Measurements from ENCODE around the gene FBXW11. TPM values are rescaled to one million over a fixed set of nuclear protein-coding genes. Genes with fewer than 3 reads are reported as not detected.

The FBXW11 gene
- total RNA-seq, 1 experiment from 2014 or later, result 46.3 TPM

DNA sequence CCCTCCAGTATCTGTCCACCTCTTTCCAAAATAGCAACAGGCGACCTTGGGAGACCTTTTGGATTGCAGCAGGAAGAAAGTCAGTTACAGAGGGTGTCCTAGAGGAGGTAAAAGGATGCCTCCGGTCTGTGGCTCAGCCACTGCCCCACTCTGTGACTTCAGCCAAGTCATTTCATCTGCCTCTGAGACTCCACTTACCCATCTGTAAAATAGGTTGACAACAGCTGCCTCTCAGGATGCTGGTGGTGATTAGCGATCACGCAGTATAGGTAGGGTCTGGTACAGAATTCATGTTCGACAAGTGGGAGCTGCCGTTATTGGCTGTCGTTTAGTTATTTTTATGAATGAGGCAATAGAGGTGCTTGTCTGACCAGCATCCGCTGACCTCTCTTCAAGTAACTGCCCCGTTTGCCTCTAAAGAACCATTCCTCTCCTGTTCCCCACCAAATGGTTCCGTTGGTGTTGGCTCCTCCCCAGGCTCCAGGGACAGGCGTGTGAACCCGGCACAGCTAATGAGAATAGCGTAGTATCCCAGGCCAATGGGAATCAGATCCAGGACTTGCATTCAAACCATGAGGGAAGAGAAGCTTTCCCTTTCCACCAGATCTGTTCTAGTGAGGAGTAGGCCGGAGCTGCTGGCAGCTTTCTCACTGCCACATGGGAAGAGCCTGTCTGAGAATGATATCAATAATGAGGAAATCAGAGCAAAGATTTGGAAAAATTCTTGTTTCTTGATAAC is 156.7 kb downstream of the FBXW11 start:
- Histone ChIP-seq H3K36me3 (ENCODE audit: control insufficient read depth, insufficient read depth, low read length) (no peaks in the 10 kb centered on the region), H3K4me1 (no peaks in the 10 kb centered on the region), H3K27me3 (replicated peaks; ENCODE audit: control insufficient read depth, insufficient read depth, low read length) (no peaks in the 10 kb centered on the region), H3K4me3 (ENCODE audit: low read depth, low read length) (no peak overlapping the region), H3K9me3 (no peaks in the 10 kb centered on the region)
- no peaks in the 10 kb centered on the region for H3K27me3 Mint-ChIP-seq (ENCODE audit: insufficient read depth, unreplicated experiment)
- BruUV-seq (replicated peaks), result no TSS peak
- H3K9me3 Mint-ChIP-seq (ENCODE audit: unreplicated experiment), result no peaks in the 10 kb centered on the region
- intact Hi-C loops (cut with micrococcal nuclease; ENCODE audit: unreplicated experiment), result loop anchor here (1.0 kb wide), 2 partner anchors 219 to 431 kb away; no protein-coding TSS in a partner anchor
- TF ChIP-seq, protein P1, sequence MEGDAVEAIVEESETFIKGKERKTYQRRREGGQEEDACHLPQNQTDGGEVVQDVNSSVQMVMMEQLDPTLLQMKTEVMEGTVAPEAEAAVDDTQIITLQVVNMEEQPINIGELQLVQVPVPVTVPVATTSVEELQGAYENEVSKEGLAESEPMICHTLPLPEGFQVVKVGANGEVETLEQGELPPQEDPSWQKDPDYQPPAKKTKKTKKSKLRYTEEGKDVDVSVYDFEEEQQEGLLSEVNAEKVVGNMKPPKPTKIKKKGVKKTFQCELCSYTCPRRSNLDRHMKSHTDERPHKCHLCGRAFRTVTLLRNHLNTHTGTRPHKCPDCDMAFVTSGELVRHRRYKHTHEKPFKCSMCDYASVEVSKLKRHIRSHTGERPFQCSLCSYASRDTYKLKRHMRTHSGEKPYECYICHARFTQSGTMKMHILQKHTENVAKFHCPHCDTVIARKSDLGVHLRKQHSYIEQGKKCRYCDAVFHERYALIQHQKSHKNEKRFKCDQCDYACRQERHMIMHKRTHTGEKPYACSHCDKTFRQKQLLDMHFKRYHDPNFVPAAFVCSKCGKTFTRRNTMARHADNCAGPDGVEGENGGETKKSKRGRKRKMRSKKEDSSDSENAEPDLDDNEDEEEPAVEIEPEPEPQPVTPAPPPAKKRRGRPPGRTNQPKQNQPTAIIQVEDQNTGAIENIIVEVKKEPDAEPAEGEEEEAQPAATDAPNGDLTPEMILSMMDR (IDR thresholded peaks at IDR 0.05; ENCODE audit: insufficient read depth in 1 of 2, low read depth in 1 of 2, low read length in 1 of 2, severe bottlenecking in 1 of 2, unreplicated experiment in 1 of 2), result no peak
- no peak for DNase-seq
- H3K27ac Mint-ChIP-seq (ENCODE audit: unreplicated experiment), result no peak overlapping the region
- H3K36me3 Mint-ChIP-seq (ENCODE audit: insufficient read depth, unreplicated experiment), result peaks cover 10% of the 10 kb centered on the region
- H3K4me1 Mint-ChIP-seq (ENCODE audit: low read depth, unreplicated experiment), result peaks cover 10% of the 10 kb centered on the region
- CTCF ChIA-PET, result interaction anchor here (1.5 kb wide), 1 partner anchor 431 kb away, joined by 4 read pairs; no protein-coding TSS in a partner anchor
- POLR2A ChIA-PET, result no interaction called here
- H3K4me3 Mint-ChIP-seq (ENCODE audit: unreplicated experiment), result no peak overlapping the region

DNA sequence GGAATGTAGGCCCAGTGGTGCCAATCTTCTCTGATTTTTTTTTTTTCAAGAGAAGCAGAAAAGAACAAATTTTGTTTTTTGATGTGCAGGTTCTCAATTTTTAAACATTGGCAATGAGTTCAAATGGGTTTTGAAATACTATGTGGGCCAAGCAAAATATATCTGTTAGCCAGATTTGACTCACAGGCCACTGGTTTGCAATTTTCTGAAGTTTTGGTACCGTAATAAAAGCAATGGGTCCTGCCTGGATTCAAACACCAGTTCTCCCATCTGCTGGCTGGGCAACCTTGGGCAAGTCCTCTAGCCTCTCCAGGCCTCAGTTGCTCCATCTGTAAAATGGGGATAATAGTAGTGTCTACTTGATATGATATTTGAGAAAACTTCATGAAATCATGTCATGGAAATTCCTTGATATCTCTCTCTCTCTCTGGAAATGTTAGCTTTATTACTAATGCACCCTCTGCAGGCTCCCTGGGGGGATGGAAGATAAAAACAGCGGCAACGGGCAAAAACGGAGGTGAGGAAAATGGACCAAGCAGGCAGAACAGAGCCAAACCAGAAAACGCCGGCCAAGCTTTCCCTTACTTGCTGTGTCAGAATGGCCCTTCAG is 157.4 kb downstream of the FBXW11 start:
- Mint-ChIP-seq H3K9me3 (ENCODE audit: unreplicated experiment) (no peaks in the 10 kb centered on the region), H3K4me3 (ENCODE audit: unreplicated experiment) (no peak overlapping the region), H3K27me3 (ENCODE audit: insufficient read depth, unreplicated experiment) (no peaks in the 10 kb centered on the region), H3K4me1 (ENCODE audit: low read depth, unreplicated experiment) (peaks cover 10% of the 10 kb centered on the region), H3K27ac (ENCODE audit: unreplicated experiment) (no peak overlapping the region), H3K36me3 (ENCODE audit: insufficient read depth, unreplicated experiment) (peaks cover 10% of the 10 kb centered on the region)
- Histone ChIP-seq H3K4me3 (ENCODE audit: low read depth, low read length) (no peak overlapping the region), H3K27me3 (replicated peaks; ENCODE audit: control insufficient read depth, insufficient read depth, low read length) (no peaks in the 10 kb centered on the region), H3K9me3 (no peaks in the 10 kb centered on the region), H3K4me1 (no peaks in the 10 kb centered on the region), H3K36me3 (ENCODE audit: control insufficient read depth, insufficient read depth, low read length) (no peaks in the 10 kb centered on the region)
- CTCF ChIA-PET, result interaction anchor here (1.5 kb wide), 1 partner anchor 430 kb away, joined by 4 read pairs; no protein-coding TSS in a partner anchor
- POLR2A ChIA-PET, result no interaction called here
- no TSS peak for BruUV-seq (replicated peaks)
- DNase-seq, result no peak
- TF ChIP-seq, protein P1 (IDR thresholded peaks at IDR 0.05; ENCODE audit: insufficient read depth in 1 of 2, low read depth in 1 of 2, low read length in 1 of 2, severe bottlenecking in 1 of 2, unreplicated experiment in 1 of 2), result no peak
- intact Hi-C loops (cut with micrococcal nuclease; ENCODE audit: unreplicated experiment), result no loop called here

DNA sequence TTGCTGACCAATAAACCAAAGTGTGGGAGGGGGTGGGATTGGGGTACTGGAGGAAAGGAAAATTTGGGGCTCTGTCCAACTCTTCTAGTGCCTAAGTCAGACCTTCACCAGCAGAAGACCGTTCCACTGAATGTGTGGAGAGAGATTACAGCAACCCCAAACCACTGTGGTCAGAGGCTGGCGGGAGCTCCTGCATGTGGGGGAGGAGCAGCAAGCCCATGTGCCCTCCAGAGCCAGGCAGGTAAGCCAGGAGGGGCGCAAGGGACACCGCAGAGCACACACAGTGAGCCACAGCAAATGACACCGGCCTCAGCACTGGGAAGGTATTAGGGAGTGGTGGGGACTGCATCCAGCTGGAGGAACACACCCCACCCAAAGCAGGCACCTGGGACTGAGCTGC is 158.0 kb downstream of the FBXW11 start:
- no TSS peak for BruUV-seq (replicated peaks)
- intact Hi-C loops (cut with micrococcal nuclease; ENCODE audit: unreplicated experiment), result no loop called here

More for the DNA sequence above, 158.0 kb downstream of the FBXW11 start:
- H3K27me3 Mint-ChIP-seq (ENCODE audit: insufficient read depth, unreplicated experiment), result no peaks in the 10 kb centered on the region
- H3K9me3 Mint-ChIP-seq (ENCODE audit: unreplicated experiment), result no peaks in the 10 kb centered on the region
- no peak overlapping the region for H3K4me3 ChIP-seq (ENCODE audit: low read depth, low read length)
- peaks cover 10% of the 10 kb centered on the region for H3K36me3 Mint-ChIP-seq (ENCODE audit: insufficient read depth, unreplicated experiment)
- ChIA-PET CTCF (interaction anchor here (1.5 kb wide), 1 partner anchor 430 kb away, joined by 4 read pairs; no protein-coding TSS in a partner anchor), POLR2A (no interaction called here)
- no peak overlapping the region for H3K4me3 Mint-ChIP-seq (ENCODE audit: unreplicated experiment)
- peaks cover 10% of the 10 kb centered on the region for H3K4me1 Mint-ChIP-seq (ENCODE audit: low read depth, unreplicated experiment)
- no peaks in the 10 kb centered on the region for H3K27me3 ChIP-seq (replicated peaks; ENCODE audit: control insufficient read depth, insufficient read depth, low read length)
- H3K4me1 ChIP-seq, result no peaks in the 10 kb centered on the region
- TF ChIP-seq, protein P1 (IDR thresholded peaks at IDR 0.05; ENCODE audit: insufficient read depth in 1 of 2, low read depth in 1 of 2, low read length in 1 of 2, severe bottlenecking in 1 of 2, unreplicated experiment in 1 of 2), result no peak
- no peak for DNase-seq
- no peaks in the 10 kb centered on the region for H3K9me3 ChIP-seq
- H3K36me3 ChIP-seq (ENCODE audit: control insufficient read depth, insufficient read depth, low read length), result no peaks in the 10 kb centered on the region
- no peak overlapping the region for H3K27ac Mint-ChIP-seq (ENCODE audit: unreplicated experiment)
